ENCODE measurements around the gene RNF128. TPM values are rescaled to one million over a fixed set of nuclear protein-coding genes. Genes with fewer than 3 reads are reported as not detected.
A peak's percentile ranks its signal among the peaks of the same experiment; 100 is the strongest.

Gene RNF128, protein sequence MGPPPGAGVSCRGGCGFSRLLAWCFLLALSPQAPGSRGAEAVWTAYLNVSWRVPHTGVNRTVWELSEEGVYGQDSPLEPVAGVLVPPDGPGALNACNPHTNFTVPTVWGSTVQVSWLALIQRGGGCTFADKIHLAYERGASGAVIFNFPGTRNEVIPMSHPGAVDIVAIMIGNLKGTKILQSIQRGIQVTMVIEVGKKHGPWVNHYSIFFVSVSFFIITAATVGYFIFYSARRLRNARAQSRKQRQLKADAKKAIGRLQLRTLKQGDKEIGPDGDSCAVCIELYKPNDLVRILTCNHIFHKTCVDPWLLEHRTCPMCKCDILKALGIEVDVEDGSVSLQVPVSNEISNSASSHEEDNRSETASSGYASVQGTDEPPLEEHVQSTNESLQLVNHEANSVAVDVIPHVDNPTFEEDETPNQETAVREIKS
- total RNA-seq (2014; rRNA removed; shearing (Covaris generic)): not detected in 2 replicates

DNA sequence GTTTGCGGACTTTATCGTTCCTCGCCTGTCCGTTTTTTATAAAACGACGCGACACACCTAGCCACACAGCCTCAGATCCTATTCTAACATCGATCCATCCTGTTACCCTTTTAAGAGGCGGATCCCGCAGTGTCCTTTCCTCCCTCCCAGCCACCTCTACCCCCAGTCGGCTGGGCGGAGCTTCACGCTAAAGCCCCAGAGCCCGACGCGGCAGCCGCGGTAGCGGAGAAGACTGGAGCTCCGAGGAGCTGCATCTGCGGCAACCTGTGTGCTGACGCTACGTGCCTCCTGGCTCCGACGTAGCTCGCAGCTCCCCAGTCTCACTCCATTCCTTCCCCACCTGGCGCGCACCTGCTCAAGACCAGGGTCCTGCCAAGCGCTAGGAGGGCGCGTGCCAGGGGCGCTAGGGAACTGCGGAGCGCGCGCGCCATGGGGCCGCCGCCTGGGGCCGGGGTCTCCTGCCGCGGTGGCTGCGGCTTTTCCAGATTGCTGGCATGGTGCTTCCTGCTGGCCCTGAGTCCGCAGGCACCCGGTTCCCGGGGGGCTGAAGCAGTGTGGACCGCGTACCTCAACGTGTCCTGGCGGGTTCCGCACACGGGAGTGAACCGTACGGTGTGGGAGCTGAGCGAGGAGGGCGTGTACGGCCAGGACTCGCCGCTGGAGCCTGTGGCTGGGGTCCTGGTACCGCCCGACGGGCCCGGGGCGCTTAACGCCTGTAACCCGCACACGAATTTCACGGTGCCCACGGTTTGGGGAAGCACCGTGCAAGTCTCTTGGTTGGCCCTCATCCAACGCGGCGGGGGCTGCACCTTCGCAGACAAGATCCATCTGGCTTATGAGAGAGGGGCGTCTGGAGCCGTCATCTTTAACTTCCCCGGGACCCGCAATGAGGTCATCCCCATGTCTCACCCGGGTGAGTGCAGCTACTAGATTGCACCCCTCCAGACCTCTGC is at the start of gene RNF128:
RNF128 (plus strand) TSS at position 217 of the 953 bp plus-strand sequence; CDS start at position 430, 213 bp downstream.
- Histone ChIP-seq H3K27me3 (replicated peaks) (peaks cover 14% of the 10 kb centered on the region), H3K9me3 (replicated peaks) (no peaks in the 10 kb centered on the region), H3K4me1 (replicated peaks) (no peaks in the 10 kb centered on the region), H3K4me3 (no peak within 1 kb of the TSS), H3K36me3 (no peaks in the 10 kb centered on the region), H3K27ac (no peak within 1 kb of the TSS)
- DNase-seq (ENCODE audit: low read depth in 1 of 2, low spot score in 2 of 2): no peak

DNA sequence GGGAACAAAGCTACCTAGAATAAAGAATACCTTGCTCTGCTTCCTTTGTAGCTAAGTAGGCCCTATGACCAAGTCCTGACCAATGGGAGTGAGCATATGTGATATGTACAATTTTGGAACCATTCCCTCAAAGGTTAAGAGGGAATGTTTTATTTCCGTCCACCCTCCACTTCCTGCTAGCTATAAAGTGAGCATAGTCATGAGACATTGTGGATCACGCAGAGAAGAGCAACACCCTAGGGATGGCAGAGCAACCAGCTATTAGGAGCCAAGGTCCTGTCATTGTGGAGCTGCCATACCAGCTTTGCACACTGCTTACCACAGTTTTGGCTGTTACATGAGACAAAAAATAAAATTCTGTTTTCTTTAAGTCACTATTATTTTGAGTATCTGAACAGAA is 45.8 kb upstream of the RNF128 start:
- Histone ChIP-seq H3K36me3 (no peaks in the 10 kb centered on the region), H3K4me1 (replicated peaks) (no peaks in the 10 kb centered on the region), H3K27me3 (replicated peaks) (no peaks in the 10 kb centered on the region), H3K9me3 (replicated peaks) (no peaks in the 10 kb centered on the region), H3K27ac (no peak overlapping the region), H3K4me3 (no peak overlapping the region)
- DNase-seq (ENCODE audit: low read depth in 1 of 2, low spot score in 2 of 2): no peak

DNA sequence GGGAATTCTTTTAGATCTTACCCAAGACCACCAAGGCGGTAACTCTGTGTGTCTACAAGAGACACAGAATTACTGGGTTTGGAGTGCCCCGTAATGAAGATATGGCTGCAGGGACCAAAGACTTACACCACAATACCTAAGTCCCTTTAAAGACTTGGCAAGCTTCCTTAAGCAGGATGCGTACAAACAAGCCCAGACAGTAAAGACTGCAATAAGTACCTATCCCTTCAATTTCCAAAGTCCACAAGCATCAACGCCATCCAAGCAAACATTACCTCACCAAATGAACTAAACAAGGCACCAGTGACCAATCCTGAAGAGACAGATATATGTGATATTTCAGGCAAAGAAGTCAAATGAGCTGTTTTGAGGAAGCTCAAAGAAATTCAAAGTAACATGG is 42.3 kb upstream of the RNF128 start:
- Histone ChIP-seq H3K27ac (no peak overlapping the region), H3K4me1 (replicated peaks) (no peaks in the 10 kb centered on the region), H3K4me3 (no peak overlapping the region), H3K36me3 (no peaks in the 10 kb centered on the region), H3K27me3 (replicated peaks) (no peaks in the 10 kb centered on the region), H3K9me3 (replicated peaks) (no peaks in the 10 kb centered on the region)
- DNase-seq (ENCODE audit: low read depth in 1 of 2, low spot score in 2 of 2): no peak

DNA sequence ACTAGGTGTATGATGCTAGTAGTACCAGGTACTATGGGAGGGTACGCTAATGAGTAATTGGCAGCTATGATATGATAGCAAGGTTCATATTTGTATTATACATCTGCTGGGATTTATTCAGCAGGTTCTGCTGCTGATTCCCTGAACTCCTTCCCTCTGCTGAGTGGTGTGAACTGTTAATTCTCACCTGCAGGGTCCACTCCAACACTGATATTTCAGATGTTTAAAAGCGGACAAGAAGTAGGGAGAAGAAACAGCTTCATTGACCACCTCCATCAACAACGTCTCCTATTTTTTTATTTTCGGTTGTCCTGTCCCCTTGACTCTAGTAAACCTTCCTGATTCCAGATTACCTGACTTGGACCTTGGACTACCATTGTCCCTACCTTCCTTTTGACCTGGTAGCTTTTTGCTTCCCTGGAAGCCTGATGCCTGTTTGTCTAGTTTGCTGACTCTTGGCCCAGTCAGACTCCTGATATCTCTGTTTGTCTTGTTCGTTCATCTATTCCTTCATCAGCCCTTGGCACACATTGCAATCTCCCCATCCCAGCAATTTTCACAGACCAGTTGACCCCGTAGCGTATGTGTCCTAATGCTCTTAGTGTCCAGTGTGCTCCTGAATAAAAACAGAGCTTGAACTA is 34.0 kb upstream of the RNF128 start:
- DNase-seq (ENCODE audit: low read depth in 1 of 2, low spot score in 2 of 2): no peak
- H3K4me1 ChIP-seq (replicated peaks): no peaks in the 10 kb centered on the region
- no peaks in the 10 kb centered on the region for H3K9me3 ChIP-seq (replicated peaks)
- no peak overlapping the region for H3K4me3 ChIP-seq
- H3K36me3 ChIP-seq: no peaks in the 10 kb centered on the region
- no peaks in the 10 kb centered on the region for H3K27me3 ChIP-seq (replicated peaks)
- H3K27ac ChIP-seq: no peak overlapping the region

DNA sequence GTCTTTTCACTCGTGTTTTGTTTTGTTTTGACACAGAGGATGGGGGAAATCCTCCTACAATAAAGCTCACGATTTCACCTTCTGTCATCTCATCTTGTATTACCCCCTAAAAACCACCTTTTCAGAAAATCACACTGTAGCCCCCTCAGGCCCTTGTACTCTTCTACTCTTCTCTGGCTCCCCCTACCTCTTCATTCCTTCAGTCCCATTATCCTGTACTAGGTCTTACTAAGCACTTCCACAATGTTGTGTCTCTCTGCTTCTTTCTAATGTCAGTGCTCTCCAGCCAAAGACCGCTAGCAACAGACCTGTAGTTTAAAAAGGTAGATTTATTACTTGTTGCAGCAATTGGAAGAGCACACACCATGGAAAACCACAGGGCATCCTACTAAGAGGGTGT is 30.0 kb upstream of the RNF128 start:
- no peak overlapping the region for H3K4me3 ChIP-seq
- H3K4me1 ChIP-seq (replicated peaks): no peaks in the 10 kb centered on the region
- no peaks in the 10 kb centered on the region for H3K9me3 ChIP-seq (replicated peaks)
- DNase-seq (ENCODE audit: low read depth in 1 of 2, low spot score in 2 of 2): no peak
- H3K27me3 ChIP-seq (replicated peaks): no peaks in the 10 kb centered on the region
- H3K36me3 ChIP-seq: no peaks in the 10 kb centered on the region
- H3K27ac ChIP-seq: no peak overlapping the region

DNA sequence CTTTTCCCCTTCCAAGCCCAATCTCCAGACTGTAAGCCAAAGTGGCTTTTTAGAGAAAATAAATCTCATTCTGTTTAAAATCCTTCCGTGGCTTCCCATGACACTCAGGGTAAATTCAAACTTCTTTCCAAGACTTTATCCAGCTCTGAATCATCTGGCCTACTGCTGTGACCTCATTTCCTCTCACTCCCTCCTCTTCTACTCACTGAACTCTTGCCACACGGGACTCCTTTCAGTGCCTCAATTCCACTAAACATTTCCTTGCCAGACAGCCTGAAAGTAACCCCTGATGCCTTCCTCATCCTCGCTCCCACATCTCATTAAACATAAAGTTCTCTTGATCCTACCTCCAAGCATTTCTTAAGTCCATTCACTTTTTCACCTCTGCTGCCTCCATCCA is 27.8 kb upstream of the RNF128 start:
- no peak for DNase-seq (ENCODE audit: low read depth in 1 of 2, low spot score in 2 of 2)
- Histone ChIP-seq H3K27me3 (replicated peaks) (no peaks in the 10 kb centered on the region), H3K4me1 (replicated peaks) (no peaks in the 10 kb centered on the region), H3K27ac (no peak overlapping the region), H3K4me3 (no peak overlapping the region), H3K9me3 (replicated peaks) (no peaks in the 10 kb centered on the region), H3K36me3 (no peaks in the 10 kb centered on the region)

DNA sequence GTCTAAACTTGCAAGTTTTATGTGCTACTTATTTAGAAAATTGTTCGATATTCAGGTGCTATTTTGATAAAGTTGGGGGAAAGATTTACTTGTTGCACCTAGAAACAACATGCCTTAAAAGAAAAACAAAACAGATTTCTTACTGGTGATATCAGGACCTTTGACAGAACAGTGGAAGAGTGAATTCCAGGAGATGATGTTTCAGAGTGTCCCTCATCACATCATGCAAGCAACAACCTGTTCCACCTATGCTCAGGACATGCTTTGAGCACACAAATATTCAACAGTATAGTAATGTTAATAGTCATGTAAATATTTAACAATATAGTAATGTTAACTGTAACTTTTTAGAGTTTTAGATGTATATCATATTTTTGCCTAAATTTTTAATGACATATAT is 23.9 kb upstream of the RNF128 start:
- H3K27ac ChIP-seq: no peak overlapping the region
- no peak for DNase-seq (ENCODE audit: low read depth in 1 of 2, low spot score in 2 of 2)
- no peaks in the 10 kb centered on the region for H3K9me3 ChIP-seq (replicated peaks)
- H3K4me1 ChIP-seq (replicated peaks): no peaks in the 10 kb centered on the region
- H3K36me3 ChIP-seq: no peaks in the 10 kb centered on the region
- H3K27me3 ChIP-seq (replicated peaks): no peaks in the 10 kb centered on the region
- H3K4me3 ChIP-seq: no peak overlapping the region

DNA sequence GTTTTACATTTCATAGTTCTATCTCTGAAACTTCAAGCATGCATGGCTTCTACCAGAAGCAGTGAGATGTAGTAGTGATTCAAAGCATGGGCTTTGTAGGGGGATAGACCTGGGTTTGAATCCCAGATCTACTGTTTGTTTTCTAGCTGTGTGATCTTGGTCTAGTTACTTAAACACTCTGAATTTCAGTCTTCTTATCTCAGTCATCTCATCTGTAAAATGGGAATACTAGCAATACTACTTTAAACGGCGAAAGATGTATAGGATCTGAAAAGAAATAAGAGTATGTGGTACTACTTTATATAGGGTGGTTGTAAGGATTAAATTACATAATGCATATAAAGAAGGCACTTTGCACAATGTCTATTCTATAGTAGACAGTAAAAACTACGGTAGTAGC is 20.0 kb upstream of the RNF128 start:
- H3K4me1 ChIP-seq (replicated peaks): 0 out of 2 replicates have a peak, but pooled peaks cover 3% of the 10 kb centered on the region
- no peaks in the 10 kb centered on the region for H3K27me3 ChIP-seq (replicated peaks)
- H3K9me3 ChIP-seq (replicated peaks): no peaks in the 10 kb centered on the region
- H3K27ac ChIP-seq: no peak overlapping the region
- no peak overlapping the region for H3K4me3 ChIP-seq
- DNase-seq (ENCODE audit: low read depth in 1 of 2, low spot score in 2 of 2): no peak
- no peaks in the 10 kb centered on the region for H3K36me3 ChIP-seq

DNA sequence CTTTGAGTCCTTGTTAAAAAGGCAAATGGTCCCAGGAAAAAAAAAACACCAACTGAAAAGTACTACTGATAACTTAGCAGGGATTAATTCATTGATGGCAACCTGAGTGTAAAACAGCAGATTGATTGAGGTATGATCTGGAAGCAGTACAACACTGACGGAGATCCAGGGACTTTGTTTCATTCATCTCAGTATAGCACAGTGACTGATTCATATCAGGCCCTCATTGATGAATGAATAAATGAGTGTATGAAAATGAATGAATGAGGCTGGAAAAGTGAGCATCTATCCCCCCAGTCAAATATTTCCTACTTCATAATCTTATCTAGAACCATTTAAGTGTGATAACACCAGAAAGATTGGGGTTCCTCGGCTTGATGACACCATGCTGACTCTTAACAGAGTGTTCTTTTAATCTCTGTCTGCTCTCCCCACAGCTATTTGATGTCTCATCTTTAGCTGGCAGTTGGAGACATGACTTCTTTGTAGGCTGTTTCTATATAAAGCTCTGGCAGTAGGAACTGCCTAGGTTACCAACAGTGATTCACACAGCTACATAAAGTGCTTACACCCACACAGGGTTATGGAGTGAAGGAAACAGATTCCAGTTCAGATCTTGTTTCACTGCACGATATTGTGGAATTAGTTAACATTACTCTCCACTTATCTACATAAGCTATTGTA is 18.6 kb upstream of the RNF128 start:
- no peak overlapping the region; the same call in 1 of the 2 replicates for H3K27ac ChIP-seq
- H3K9me3 ChIP-seq (replicated peaks): no peaks in the 10 kb centered on the region
- H3K36me3 ChIP-seq: no peaks in the 10 kb centered on the region
- 0 out of 2 replicates have a peak, but pooled peaks cover 3% of the 10 kb centered on the region for H3K4me1 ChIP-seq (replicated peaks)
- peak; percentile 22 to 33 for DNase-seq (ENCODE audit: low read depth in 1 of 2, low spot score in 2 of 2)
- no peaks in the 10 kb centered on the region for H3K27me3 ChIP-seq (replicated peaks)
- H3K4me3 ChIP-seq: no peak overlapping the region

DNA sequence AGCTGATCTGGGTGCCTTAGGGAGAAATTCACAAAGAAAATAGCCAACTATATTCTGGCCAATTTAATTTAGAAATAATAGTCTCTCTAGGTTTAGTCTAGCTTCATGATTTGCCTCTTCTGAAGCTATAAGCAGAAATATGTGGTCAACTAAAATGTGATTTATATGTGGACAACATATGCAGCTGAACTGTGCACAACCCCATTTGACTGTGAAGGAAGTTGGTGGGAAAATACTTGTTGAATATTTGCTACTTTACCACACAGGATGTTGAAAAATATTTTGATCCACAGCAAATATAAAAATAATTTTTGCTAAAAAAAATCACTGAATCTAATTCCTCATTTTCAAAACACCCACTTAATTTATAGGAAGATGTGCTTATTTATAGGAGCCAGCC is 15.7 kb upstream of the RNF128 start:
- DNase-seq (ENCODE audit: low read depth in 1 of 2, low spot score in 2 of 2): no peak
- Histone ChIP-seq H3K4me3 (no peak overlapping the region), H3K27me3 (replicated peaks) (no peaks in the 10 kb centered on the region), H3K4me1 (replicated peaks) (0 out of 2 replicates have a peak, but pooled peaks cover 3% of the 10 kb centered on the region), H3K36me3 (no peaks in the 10 kb centered on the region), H3K27ac (no peak overlapping the region), H3K9me3 (replicated peaks) (no peaks in the 10 kb centered on the region)

DNA sequence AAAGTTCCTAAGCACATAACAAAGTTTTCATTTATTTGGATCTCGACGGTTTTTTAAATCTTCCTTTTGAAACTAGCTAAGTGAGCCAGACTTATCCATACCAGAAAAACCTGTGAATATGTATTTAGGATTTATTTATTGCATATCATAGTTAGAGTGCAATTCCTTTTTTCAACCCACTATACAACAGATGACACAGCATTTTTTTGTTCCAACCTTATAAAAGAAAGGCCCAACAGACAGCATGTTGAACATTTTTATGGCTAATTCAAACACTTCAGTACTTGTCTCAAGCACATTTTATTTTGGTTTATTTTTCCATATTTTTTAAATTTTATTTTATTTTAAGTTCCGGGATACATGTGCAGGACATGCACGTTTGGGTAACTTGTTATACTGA is 15.1 kb upstream of the RNF128 start:
- no peaks in the 10 kb centered on the region for H3K27me3 ChIP-seq (replicated peaks)
- no peaks in the 10 kb centered on the region for H3K9me3 ChIP-seq (replicated peaks)
- no peak for DNase-seq (ENCODE audit: low read depth in 1 of 2, low spot score in 2 of 2)
- H3K36me3 ChIP-seq: no peaks in the 10 kb centered on the region
- no peak overlapping the region for H3K4me3 ChIP-seq
- no peak overlapping the region for H3K27ac ChIP-seq
- H3K4me1 ChIP-seq (replicated peaks): 0 out of 2 replicates have a peak, but pooled peaks cover 3% of the 10 kb centered on the region

DNA sequence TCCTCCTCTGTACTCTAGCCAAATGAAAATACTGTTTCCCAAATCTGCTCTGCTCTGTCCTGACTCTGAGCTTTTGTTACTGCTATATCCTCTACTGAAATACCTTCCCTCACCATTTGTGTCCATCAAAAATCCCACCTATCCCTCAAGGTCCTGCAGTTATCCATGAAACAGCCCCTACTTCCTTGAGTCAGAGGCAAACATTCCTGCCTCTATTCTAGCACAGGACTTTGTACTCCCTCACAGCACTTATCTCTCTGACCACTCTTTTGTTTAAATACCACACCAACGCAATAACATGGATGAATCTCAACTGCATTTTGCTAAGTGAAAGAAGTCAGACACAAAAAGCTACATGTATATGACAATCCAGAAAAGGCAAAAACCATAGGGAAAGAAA is 10.5 kb upstream of the RNF128 start:
- Histone ChIP-seq H3K4me1 (replicated peaks) (no peaks in the 10 kb centered on the region), H3K36me3 (no peaks in the 10 kb centered on the region), H3K27ac (no peak overlapping the region), H3K9me3 (replicated peaks) (no peaks in the 10 kb centered on the region), H3K27me3 (replicated peaks) (no peaks in the 10 kb centered on the region), H3K4me3 (no peak overlapping the region)
- no peak for DNase-seq (ENCODE audit: low read depth in 1 of 2, low spot score in 2 of 2)

DNA sequence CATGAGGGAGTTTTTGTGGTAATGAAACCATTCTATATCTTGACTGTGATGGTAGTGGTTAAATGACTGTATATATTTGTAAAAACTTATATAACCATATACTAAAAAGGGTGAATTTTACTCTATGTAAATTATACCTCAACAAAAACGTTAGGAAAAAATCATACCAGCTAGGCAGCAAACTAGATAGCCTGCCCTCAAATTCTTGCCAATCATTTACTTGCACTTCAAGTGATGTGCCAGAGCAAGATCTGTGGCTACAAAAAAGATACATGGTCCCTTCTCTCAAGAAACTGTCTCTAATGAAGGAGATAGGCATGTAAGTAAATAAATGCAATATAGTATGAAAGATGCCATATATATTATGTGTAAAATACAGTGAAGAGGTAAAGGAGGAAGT is 10.0 kb upstream of the RNF128 start:
- H3K27me3 ChIP-seq (replicated peaks): no peaks in the 10 kb centered on the region
- no peaks in the 10 kb centered on the region for H3K9me3 ChIP-seq (replicated peaks)
- no peak overlapping the region for H3K27ac ChIP-seq

More for the DNA sequence above, 10.0 kb upstream of the RNF128 start:
- no peak for DNase-seq (ENCODE audit: low read depth in 1 of 2, low spot score in 2 of 2)
- no peak overlapping the region for H3K4me3 ChIP-seq
- no peaks in the 10 kb centered on the region for H3K4me1 ChIP-seq (replicated peaks)
- H3K36me3 ChIP-seq: no peaks in the 10 kb centered on the region
